ENCODE results near the gene CDH10.

CDH10 gene

GRCh38 chr5:24439465-24439864 lies 205.3 kb downstream of the CDH10 start:
- H3K4me3 ChIP-seq (replicated peaks; ENCODE audit: low read depth, low read length): no peak overlapping the region
- TF ChIP-seq, protein P1, sequence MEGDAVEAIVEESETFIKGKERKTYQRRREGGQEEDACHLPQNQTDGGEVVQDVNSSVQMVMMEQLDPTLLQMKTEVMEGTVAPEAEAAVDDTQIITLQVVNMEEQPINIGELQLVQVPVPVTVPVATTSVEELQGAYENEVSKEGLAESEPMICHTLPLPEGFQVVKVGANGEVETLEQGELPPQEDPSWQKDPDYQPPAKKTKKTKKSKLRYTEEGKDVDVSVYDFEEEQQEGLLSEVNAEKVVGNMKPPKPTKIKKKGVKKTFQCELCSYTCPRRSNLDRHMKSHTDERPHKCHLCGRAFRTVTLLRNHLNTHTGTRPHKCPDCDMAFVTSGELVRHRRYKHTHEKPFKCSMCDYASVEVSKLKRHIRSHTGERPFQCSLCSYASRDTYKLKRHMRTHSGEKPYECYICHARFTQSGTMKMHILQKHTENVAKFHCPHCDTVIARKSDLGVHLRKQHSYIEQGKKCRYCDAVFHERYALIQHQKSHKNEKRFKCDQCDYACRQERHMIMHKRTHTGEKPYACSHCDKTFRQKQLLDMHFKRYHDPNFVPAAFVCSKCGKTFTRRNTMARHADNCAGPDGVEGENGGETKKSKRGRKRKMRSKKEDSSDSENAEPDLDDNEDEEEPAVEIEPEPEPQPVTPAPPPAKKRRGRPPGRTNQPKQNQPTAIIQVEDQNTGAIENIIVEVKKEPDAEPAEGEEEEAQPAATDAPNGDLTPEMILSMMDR (IDR thresholded peaks at IDR 0.05; ENCODE audit: low read length, missing control alignments): no peak
- DNase-seq (ENCODE audit: low read depth): no peak

Data from fibroblast of pulmonary artery (primary cell).